Naive thymus-derived CD4-positive, alpha-beta T cell (primary cell): ENCODE data around the gene METTL27. TPM values are rescaled to one million over a fixed set of nuclear protein-coding genes. Genes with fewer than 3 reads are reported as not detected.
"Not testable (repeated sequence)": the region's sequence is repeated elsewhere in the genome, so short reads cannot be mapped to it uniquely, and the experiment has no call there.

Source experiments
- ATAC-seq: fragments of 150-1000 bp; cut with Tn5 transposase; 2 replicates; pipeline ENCODE4 v1.10.0; 2021; ENCODE audit warnings: mild to moderate bottlenecking, moderate library complexity
- CTCF ChIA-PET: fragments of 350-600 bp; sonication (Branson Sonifier 250); formaldehyde crosslinking; loops from one replicate; lab custom pipeline; 2021; ENCODE audit warnings: antibody characterized with exemption; lab: Charles Lee
- POLR2A ChIA-PET: fragments of 350-600 bp; sonication (Branson Sonifier 250); formaldehyde crosslinking; loops from one replicate; lab custom pipeline; 2021; ENCODE audit warnings: antibody characterized with exemption, inconsistent platforms; lab: Charles Lee
- DNase-seq, 9 donors: peaks; one replicate each; pipeline versions ENCODE4 v3.0.0 to v3.0.0-alpha.2; 2020 to 2022; ENCODE audit warnings: mixed read lengths in 1 of 9
- H3K27ac ChIP-seq: one replicate; pipeline ENCODE4 v1.7.0; 2013; ENCODE audit warnings: mild to moderate bottlenecking, low read depth, low read length, moderate library complexity
- H3K27me3 ChIP-seq, 2 donors: one replicate each; pipeline ENCODE4 v1.7.0; 2013; ENCODE audit warnings: low read length in 2 of 2, mild to moderate bottlenecking in 2 of 2, moderate library complexity in 2 of 2; ENCODE audit not compliant: control insufficient read depth in 2 of 2, insufficient read depth in 2 of 2
- H3K36me3 ChIP-seq, 3 experiments: 1 replicate in 2 of 3; 2 replicates in 1 of 3; pipeline ENCODE4 v1.7.0; 2013; ENCODE audit warnings: low read length in 3 of 3, mild to moderate bottlenecking in 3 of 3, moderate library complexity in 1 of 3; ENCODE audit not compliant: insufficient read depth in 3 of 3, control insufficient read depth in 2 of 3
- H3K4me1 ChIP-seq, 2 donors: one replicate each; pipeline ENCODE4 v1.7.0; 2013; ENCODE audit warnings: low read length in 2 of 2, mild to moderate bottlenecking in 2 of 2, moderate library complexity in 1 of 2; ENCODE audit not compliant: control insufficient read depth in 2 of 2, insufficient read depth in 2 of 2
- H3K4me3 ChIP-seq: 2 replicates; pipeline ENCODE4 v1.7.0; 2013; ENCODE audit warnings: mild to moderate bottlenecking, low read length
- H3K9me3 ChIP-seq, 3 experiments: 1 replicate in 2 of 3; 2 replicates in 1 of 3; pipeline ENCODE4 v1.7.0; 2013; ENCODE audit warnings: low read length in 3 of 3; ENCODE audit not compliant: control insufficient read depth in 2 of 3
- H3K27ac Mint-ChIP-seq, 9 donors: one replicate each; pipeline ENCODE4 v1.8.0; 2020 to 2022; ENCODE audit warnings: mixed read lengths in 9 of 9, mild to moderate bottlenecking in 8 of 9, moderate library complexity in 5 of 9, inconsistent platforms in 2 of 9
- H3K27me3 Mint-ChIP-seq, 5 donors: one replicate each; pipeline ENCODE4 v1.8.0; 2021 to 2022; ENCODE audit warnings: mixed read lengths in 5 of 5, mild to moderate bottlenecking in 1 of 5
- H3K36me3 Mint-ChIP-seq, 5 donors: one replicate each; pipeline ENCODE4 v1.8.0; 2020 to 2022; ENCODE audit warnings: mixed read lengths in 5 of 5, mild to moderate bottlenecking in 3 of 5, inconsistent platforms in 1 of 5
- H3K4me1 Mint-ChIP-seq, 7 donors: one replicate each; pipeline ENCODE4 v1.8.0; 2020 to 2022; ENCODE audit warnings: mixed read lengths in 7 of 7, mild to moderate bottlenecking in 3 of 7, inconsistent platforms in 1 of 7
- H3K4me3 Mint-ChIP-seq, 10 donors: one replicate each; pipeline ENCODE4 v1.8.0; 2020 to 2022; ENCODE audit warnings: mild to moderate bottlenecking in 10 of 10, mixed read lengths in 10 of 10, moderate library complexity in 6 of 10, inconsistent platforms in 2 of 10
- H3K9me3 Mint-ChIP-seq, 11 donors: one replicate each; pipeline ENCODE4 v1.8.0; 2020 to 2022; ENCODE audit warnings: mixed read lengths in 11 of 11, mild to moderate bottlenecking in 4 of 11, inconsistent platforms in 1 of 11, moderate library complexity in 1 of 11
- intact Hi-C, 2 donors: fragments of 100-400 bp; cut with micrococcal nuclease; formaldehyde crosslinking; loops; one replicate each; pipeline ENCODE4 v1.15.1; 2023
- polyA plus RNA-seq, 2 donors: library from polyadenylated mRNA; unstranded; fragments of 300-500 nt; fragmentation: Illumina TruSeq; gene quantifications; one replicate each; pipeline ENCODE4 v1.2.3, GENCODE V29; 2021
- total RNA-seq, 6 experiments: library from RNA in 5 of 6; stranded (reverse) in 5 of 6; gene quantifications; 1 replicate in 5 of 6; 2 replicates in 1 of 6; pipeline ENCODE4 v1.2.3 and lab custom pipeline; 2021 to 2026

Gene METTL27
- total and polyA plus RNA-seq, 7 experiments from 2014 or later: 1.5 to 7.4 (median 2.9) TPM

- no peaks in the 10 kb centered on the region for H3K9me3 Mint-ChIP-seq
- intact Hi-C loops: no loop called here
- peaks cover 0 to 7% (median 0%) of the 10 kb centered on the region in 7 donors for H3K4me1 Mint-ChIP-seq
- H3K4me3 ChIP-seq: no peak overlapping the region
- no peaks in the 10 kb centered on the region for H3K27me3 ChIP-seq
- CTCF ChIA-PET: no interaction called here
- H3K4me3 Mint-ChIP-seq: no peak overlapping the region
- no peaks in the 10 kb centered on the region for H3K4me1 ChIP-seq
- H3K9me3 ChIP-seq: no peaks in the 10 kb centered on the region
- no peaks in the 10 kb centered on the region for H3K36me3 Mint-ChIP-seq
- H3K36me3 ChIP-seq: no peaks in the 10 kb centered on the region
- H3K27ac ChIP-seq: no peak overlapping the region
- DNase-seq: no peak
- no peak overlapping the region for H3K27ac Mint-ChIP-seq
- POLR2A ChIA-PET: no interaction called here
- peaks cover 13 to 44% (median 24%) of the 10 kb centered on the region in 5 donors for H3K27me3 Mint-ChIP-seq
- peak; percentile 56 for ATAC-seq
Observed at GRCh38 chr7:73885975-73886798, 43.9 kb upstream of the METTL27 start.

GRCh38 chr7:73885433-73885974, 43.2 kb upstream of the METTL27 start:
- H3K27me3 Mint-ChIP-seq: peaks cover 13 to 44% (median 24%) of the 10 kb centered on the region in 5 donors

GRCh38 chr7:73884867-73885422, 42.6 kb upstream of the METTL27 start:
- H3K27me3 ChIP-seq, CTCF ChIA-PET, H3K9me3 ChIP-seq, ATAC-seq, DNase-seq, H3K4me1 ChIP-seq, H3K9me3 Mint-ChIP-seq, H3K4me1 Mint-ChIP-seq, H3K4me3 Mint-ChIP-seq, H3K27ac ChIP-seq, H3K36me3 ChIP-seq, H3K36me3 Mint-ChIP-seq, H3K27ac Mint-ChIP-seq, H3K4me3 ChIP-seq, intact Hi-C loops: not testable (repeated sequence)
- peaks cover 13 to 44% (median 24%) of the 10 kb centered on the region in 5 donors for H3K27me3 Mint-ChIP-seq
- POLR2A ChIA-PET: interaction anchor here (1.0 kb wide), 1 partner anchor 17 kb away, joined by 3 read pairs; no protein-coding TSS in a partner anchor

More at GRCh38 chr7:73885433-73885974, 43.2 kb upstream of the METTL27 start:
- no peaks in the 10 kb centered on the region for H3K4me1 ChIP-seq
- ChIA-PET POLR2A (interaction anchor here (1.0 kb wide), 1 partner anchor 17 kb away, joined by 3 read pairs; no protein-coding TSS in a partner anchor), CTCF (no interaction called here)
- no peak overlapping the region for H3K4me3 ChIP-seq
- ATAC-seq (no peak), DNase-seq (no peak)
- Mint-ChIP-seq H3K36me3 (no peaks in the 10 kb centered on the region), H3K4me1 (peaks cover 0 to 5% (median 0%) of the 10 kb centered on the region in 7 donors), H3K4me3 (no peak overlapping the region), H3K27ac (no peak overlapping the region), H3K9me3 (no peaks in the 10 kb centered on the region)
- H3K9me3 ChIP-seq: no peaks in the 10 kb centered on the region
- intact Hi-C loops: no loop called here
- H3K27me3 ChIP-seq: no peaks in the 10 kb centered on the region
- no peaks in the 10 kb centered on the region for H3K36me3 ChIP-seq
- no peak overlapping the region for H3K27ac ChIP-seq

- peaks cover 0 to 2% (median 0%) of the 10 kb centered on the region in 7 donors for H3K4me1 Mint-ChIP-seq
- Histone ChIP-seq H3K9me3 (no peaks in the 10 kb centered on the region), H3K4me3 (no peak overlapping the region), H3K27me3 (no peaks in the 10 kb centered on the region), H3K36me3 (no peaks in the 10 kb centered on the region), H3K27ac (no peak overlapping the region), H3K4me1 (no peaks in the 10 kb centered on the region)
- intact Hi-C loops: no loop called here
- no peaks in the 10 kb centered on the region for H3K36me3 Mint-ChIP-seq
- H3K27ac Mint-ChIP-seq: no peak overlapping the region
- H3K4me3 Mint-ChIP-seq: no peak overlapping the region
- ChIA-PET CTCF (interaction anchor here (0.6 kb wide), 1 partner anchor 118 kb away, joined by 4 read pairs; no protein-coding TSS in a partner anchor), POLR2A (no interaction called here)
- DNase-seq (no peak), ATAC-seq (no peak)
- peaks cover 4 to 37% (median 14%) of the 10 kb centered on the region in 5 donors for H3K27me3 Mint-ChIP-seq
- H3K9me3 Mint-ChIP-seq: no peaks in the 10 kb centered on the region
Observed at GRCh38 chr7:73882047-73882402, 39.7 kb upstream of the METTL27 start.

- H3K36me3 ChIP-seq: no peaks in the 10 kb centered on the region
- no peak overlapping the region for H3K27ac ChIP-seq
- CTCF ChIA-PET: interaction anchor here (0.6 kb wide), 1 partner anchor 118 kb away, joined by 4 read pairs; no protein-coding TSS in a partner anchor
- intact Hi-C loops: no loop called here
- Mint-ChIP-seq H3K9me3 (no peaks in the 10 kb centered on the region), H3K4me3 (no peak overlapping the region), H3K4me1 (peaks cover 0 to 2% (median 0%) of the 10 kb centered on the region in 7 donors), H3K27ac (no peak overlapping the region), H3K36me3 (no peaks in the 10 kb centered on the region), H3K27me3 (peaks cover 3 to 32% (median 11%) of the 10 kb centered on the region in 5 donors)
- POLR2A ChIA-PET: no interaction called here
- no peaks in the 10 kb centered on the region for H3K9me3 ChIP-seq
- H3K27me3 ChIP-seq: no peaks in the 10 kb centered on the region
- no peaks in the 10 kb centered on the region for H3K4me1 ChIP-seq
- no peak for ATAC-seq
- no peak for DNase-seq
- no peak overlapping the region for H3K4me3 ChIP-seq
Observed at GRCh38 chr7:73881352-73882046, 39.2 kb upstream of the METTL27 start.

GRCh38 chr7:73880755-73881328, 38.5 kb upstream of the METTL27 start:
- H3K4me1 Mint-ChIP-seq: peaks cover 0 to 1% (median 0%) of the 10 kb centered on the region in 7 donors
- POLR2A ChIA-PET: no interaction called here
- H3K9me3 ChIP-seq: no peaks in the 10 kb centered on the region
- H3K36me3 Mint-ChIP-seq: no peaks in the 10 kb centered on the region
- no peak for ATAC-seq
- no peaks in the 10 kb centered on the region for H3K36me3 ChIP-seq
- no peak overlapping the region for H3K27ac ChIP-seq
- peaks cover 0 to 25% (median 6%) of the 10 kb centered on the region in 5 donors for H3K27me3 Mint-ChIP-seq
- CTCF ChIA-PET: no interaction called here
- H3K4me3 ChIP-seq: no peak overlapping the region
- H3K27me3 ChIP-seq: no peaks in the 10 kb centered on the region
- intact Hi-C loops: no loop called here
- no peak overlapping the region for H3K27ac Mint-ChIP-seq
- H3K4me3 Mint-ChIP-seq: no peak overlapping the region
- H3K4me1 ChIP-seq: no peaks in the 10 kb centered on the region
- no peaks in the 10 kb centered on the region for H3K9me3 Mint-ChIP-seq
- DNase-seq: no peak
